ENCODE measurements around the gene RBM12.
"Not testable (repeated sequence)": the region's sequence is repeated elsewhere in the genome, so short reads cannot be mapped to it uniquely, and the experiment has no call there.

The RBM12 gene

DNA sequence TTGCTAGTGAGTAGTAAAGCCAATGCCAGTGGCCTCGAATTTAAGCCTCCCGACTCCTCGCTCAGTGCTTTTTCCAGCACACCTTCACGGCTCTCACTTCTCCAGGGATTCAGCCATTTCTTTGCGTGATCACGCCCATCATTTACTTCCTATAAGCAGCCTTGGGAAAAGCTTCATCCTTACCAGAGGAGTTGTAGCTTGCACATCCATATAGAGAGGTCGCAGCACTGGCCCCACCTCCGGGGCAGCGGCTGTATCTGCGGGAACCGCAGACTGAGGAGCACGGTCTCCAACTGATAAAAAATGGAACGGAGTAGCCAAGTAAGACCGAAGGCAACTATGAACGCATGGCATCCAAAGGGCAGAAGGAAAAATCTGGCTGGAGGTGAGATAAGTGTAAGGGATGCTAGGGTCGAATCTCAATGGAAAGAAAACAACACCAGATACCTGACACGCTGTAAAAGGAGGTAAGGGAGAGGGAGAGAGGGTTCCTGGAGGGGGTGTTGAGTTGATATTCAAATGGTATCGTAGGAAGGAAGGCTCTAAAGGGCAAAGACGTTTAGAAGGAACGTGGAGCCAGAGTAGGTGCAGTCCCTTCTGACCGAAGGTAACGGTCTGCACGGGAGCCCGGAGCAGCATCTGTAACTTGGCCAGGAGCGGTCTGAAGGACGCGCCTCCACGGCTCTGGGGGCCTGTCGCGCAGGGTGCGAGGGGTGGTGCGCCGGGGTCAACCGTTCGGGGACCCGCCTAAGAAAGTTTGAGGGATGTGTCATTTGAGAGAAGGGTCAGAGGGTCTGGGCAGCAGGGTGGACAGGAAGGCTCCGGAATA lies 33.8 kb upstream of the RBM12 start:
- no peak for DNase-seq

DNA sequence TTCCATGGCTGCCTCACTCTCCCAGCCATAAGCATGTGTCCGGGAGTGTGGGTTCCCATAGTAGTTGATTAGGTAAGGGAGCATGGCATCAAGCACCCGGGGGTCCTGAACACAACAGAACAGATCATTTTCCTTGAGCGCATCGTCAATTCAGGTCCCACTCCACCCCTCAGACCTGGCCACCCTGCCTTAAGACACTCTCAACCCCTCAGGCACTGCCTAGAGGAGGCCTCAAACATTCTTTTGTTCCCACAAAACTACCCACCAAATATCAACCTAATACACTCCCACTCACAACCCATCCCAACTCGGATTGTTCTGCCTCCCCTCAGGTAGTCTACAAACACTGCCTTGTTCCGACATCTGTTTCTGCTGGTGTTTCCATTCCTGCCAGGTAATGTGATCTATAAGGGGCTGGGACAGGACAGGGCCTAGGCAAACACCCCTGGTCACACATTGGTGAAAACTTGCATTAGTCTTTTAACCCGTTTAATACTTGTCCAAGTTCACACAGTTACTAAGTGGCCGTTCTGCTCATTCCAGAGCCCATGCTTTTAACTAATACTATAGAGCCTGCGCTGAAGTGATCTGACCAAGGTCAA lies 33.1 kb upstream of the RBM12 start:
- no peak for DNase-seq

DNA sequence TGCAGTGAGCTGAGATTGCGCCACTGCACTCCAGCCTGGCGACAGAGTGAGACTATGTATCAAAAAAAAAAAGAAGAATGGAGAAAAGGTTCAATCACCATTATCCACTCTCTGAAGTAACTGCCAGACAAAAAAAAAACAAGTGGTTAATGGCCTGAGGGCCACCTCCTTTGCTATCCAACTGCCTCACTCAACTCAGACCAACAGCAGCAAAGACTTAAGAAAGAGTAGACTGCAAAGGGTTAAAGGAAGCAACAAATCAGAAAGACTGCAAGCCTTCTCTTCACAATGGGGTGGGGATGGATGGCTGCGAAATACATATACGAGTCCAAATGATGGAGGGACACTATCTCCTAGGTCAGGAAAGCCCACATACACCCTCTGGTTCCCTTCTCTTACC lies 31.3 kb upstream of the RBM12 start:
- DNase-seq: no peak

DNA sequence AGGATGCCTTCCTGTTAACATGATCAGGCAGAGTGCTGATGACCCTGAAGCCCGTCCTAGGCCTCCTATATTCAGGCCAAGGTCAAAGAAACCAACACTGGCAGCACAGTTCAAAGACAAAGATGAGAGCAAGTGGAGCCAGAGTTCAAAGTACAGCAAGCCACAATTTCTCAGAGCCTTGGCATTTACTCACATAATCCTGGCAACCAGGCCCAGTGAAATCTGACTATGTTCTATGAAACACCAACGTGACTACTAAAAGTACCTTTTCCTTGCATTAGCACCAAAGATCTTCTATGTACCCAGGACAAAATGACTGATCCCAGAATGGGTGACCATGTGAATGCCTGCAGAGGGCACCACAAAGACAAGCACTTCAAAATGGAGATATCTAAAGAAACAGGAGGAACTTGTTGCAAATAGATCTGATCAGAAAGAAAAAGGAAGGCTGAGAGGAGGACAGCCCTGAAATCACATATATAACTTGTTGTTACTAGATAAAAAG lies 30.6 kb upstream of the RBM12 start:
- DNase-seq: no peak

DNA sequence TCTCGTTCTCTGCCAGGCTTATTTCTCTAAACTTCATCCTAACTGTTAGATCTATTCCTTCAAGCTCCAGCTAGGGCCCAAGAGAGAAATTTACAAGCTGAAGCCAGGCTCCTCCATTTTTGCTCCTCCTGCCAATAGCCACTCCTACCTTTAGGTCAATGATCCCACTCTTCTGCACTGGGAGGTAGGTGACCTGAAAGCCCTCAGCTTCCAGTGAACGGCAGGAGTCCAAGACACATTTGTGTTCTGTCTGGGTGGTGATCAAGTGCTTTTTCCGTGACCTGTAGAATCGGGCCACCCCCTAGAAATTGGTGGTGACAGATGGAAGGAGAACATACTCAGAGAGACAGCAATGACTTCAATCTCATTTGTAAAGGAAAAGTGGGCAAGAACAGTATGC lies 25.6 kb upstream of the RBM12 start:
- DNase-seq: no peak

DNA sequence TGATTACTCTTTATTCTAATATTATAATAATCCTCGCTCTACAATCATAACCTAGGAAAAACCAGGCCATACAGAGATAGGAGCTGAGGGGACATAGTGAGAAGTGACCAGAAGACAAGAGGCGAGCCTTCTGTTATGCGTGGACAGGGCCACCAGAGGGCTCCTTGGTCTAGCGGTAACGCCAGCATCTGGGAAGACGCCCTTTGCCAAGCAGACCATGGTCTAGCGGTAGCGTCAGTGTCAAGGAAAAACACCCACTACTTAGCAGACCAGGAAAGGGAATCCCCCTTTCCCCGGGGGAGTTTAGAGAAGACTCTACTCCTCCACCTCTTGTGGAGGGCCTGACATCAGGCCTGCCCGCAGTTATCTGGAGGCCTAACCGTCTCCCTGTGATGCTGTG lies 22.2 kb upstream of the RBM12 start:
- DNase-seq: not testable (repeated sequence)

DNA sequence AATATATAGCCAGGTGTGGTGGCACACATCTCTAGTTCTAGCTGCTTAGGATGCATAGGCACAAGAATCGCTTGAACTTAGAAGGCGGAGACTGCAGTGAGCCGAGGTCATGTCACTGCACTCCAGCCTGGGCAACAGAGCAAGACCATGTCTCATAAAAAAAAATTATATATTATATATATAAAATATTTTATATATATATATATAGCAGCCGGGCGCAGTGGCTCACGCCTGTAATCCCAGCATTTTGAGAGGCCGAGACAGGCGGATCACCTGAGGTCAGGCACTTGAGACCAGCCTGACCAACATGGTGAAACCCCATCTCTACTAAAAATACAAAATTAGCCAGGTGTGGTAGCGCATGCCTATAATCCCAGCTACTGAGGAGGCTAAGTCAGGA lies 20.7 kb upstream of the RBM12 start:
- not testable (repeated sequence) for DNase-seq

DNA sequence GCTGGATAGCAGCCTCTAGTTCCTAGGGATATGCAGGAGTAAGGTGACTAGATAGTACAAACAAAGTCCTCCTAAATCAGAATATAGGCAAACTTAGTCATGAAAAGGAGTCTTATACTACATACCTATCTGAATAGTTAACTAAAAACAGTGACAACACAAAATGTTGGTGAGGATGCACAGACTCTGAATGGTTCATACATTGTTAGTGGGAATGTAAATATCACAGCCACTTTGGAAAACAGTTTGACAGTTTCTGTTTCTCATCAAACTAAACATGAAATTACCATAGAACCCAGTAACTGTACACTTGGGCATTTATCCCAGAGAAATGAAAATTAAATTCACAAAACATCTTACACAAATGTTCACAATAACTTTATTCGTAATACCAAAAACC lies 17.3 kb upstream of the RBM12 start:
- DNase-seq: no peak

DNA sequence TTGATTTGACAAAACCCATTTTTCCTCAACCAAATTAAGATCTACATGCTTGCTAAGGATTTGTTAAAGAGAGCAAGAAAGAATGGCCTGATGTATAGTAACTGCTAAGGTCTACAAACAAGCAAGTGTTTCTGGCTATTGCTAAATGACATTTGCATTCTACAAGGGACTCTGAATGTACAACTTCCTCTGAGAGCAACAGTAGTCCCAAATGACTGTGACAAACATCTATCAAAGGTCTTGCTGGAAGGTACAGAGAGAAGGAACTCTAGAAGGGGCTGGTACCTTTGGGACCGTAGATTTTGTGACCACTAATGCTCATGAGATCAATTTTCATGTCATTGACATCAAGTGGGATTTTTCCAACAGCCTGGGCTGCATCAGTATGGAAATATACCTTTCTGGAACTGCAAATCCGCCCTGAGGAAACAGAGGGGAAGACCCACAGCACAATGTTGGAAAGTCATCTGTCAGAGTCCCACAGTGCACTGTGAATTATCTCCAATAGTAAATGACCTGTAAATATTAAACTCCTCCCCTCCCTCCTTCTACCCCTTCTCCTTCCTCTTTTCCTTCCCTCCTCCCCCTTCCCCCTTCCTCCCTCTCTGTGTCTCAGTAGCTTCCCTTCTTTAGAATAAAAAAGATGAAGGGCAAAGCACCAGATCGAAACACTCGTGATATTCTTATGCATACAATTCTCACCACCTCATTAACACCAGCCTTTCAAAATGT lies 15.9 kb upstream of the RBM12 start:
- no peak for DNase-seq

DNA sequence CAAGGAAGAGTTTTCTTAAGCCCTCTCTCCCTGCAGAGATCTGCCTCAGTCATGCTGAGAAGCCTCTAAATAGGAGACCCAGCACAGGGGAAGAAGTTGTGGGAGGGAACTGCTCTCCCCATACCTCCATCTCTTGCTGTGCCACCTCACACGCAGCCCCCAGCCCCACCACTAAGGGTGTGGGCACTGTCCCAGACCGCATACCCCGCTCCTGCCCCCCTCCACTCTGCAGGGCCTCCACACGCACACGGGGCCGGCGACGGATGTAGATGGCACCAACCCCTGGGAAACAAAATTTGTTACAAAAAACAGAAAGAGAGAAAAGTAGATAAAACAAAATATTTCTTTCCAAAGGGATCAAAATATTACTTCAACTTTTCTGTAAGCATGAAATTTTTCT lies 10.2 kb upstream of the RBM12 start:
- no peak for DNase-seq

DNA sequence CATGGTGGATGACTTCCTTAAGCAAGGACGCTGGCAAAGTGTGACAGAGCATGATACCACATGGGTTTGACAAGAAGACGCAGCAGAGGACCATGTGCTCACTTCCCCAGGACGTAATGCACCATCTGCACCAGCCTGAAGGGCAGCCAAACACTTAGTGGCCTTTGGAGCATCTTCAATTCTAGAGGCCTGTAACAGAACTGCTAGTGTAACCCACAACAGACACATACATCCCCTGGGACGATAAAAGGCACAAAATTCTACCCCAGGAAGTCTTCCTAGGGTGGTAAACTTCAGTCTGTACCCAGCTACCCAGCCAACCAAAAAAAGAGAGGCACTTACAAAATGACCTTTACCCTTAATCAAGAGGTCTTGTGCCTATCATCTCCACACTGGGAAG lies 9.2 kb upstream of the RBM12 start:
- no peak for DNase-seq

DNA sequence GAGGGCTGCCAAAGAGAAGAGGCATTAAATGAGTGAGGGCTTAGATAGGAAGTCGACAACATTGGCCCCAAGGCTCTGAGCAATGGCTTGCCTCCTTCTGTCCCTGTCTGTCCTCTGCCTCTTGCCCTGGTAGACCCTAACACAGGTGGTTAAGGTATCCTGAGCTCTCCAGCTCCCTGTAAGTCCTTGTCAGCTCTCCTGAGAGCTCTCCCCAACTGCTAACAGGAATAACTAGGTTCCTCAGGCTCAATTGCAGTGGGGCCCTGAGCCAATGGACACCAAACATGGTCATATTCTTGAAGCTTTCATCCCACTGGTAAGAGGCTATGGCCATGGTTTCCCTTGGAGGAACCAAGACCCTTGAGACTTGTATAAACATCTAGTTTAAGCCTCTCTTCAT lies 5.0 kb upstream of the RBM12 start:
- DNase-seq: no peak

DNA sequence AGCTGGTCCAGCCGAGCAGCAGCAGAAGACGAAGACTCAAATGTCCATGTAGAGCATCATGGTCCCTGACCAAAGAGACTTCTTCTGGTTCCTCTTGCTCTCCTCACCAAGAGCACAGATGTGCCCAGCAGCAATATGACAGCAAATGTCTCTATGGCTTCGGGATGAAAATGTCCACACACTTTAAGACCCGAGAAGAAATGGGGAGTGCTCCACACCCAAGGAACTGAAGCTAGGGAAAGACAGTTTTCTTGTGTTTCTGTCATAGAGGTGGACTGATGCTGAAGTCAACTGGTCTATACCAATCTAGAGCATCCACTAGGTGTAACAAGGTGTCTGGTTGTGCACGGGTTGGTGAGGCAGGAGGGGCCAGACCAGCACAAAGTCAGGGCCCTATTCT lies 4.5 kb upstream of the RBM12 start:
- no peak for DNase-seq

DNA sequence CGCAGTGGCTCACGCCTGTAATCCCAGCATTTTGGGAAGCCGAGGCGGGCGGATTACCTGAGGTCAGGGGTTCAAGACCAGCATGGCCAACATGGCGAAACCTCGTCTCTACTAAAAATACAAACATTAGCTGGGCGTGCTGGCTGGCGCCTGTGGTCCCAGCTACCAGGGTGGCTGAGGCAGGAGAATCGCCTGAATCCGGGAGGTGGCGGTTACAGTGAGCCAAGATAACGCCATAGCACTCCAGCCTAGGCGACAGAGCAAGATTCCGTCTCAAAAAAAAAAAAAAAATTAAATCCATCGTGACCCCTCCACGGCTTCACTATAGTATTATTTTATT lies 1.2 kb upstream of the RBM12 start:
- DNase-seq: no peak

DNA sequence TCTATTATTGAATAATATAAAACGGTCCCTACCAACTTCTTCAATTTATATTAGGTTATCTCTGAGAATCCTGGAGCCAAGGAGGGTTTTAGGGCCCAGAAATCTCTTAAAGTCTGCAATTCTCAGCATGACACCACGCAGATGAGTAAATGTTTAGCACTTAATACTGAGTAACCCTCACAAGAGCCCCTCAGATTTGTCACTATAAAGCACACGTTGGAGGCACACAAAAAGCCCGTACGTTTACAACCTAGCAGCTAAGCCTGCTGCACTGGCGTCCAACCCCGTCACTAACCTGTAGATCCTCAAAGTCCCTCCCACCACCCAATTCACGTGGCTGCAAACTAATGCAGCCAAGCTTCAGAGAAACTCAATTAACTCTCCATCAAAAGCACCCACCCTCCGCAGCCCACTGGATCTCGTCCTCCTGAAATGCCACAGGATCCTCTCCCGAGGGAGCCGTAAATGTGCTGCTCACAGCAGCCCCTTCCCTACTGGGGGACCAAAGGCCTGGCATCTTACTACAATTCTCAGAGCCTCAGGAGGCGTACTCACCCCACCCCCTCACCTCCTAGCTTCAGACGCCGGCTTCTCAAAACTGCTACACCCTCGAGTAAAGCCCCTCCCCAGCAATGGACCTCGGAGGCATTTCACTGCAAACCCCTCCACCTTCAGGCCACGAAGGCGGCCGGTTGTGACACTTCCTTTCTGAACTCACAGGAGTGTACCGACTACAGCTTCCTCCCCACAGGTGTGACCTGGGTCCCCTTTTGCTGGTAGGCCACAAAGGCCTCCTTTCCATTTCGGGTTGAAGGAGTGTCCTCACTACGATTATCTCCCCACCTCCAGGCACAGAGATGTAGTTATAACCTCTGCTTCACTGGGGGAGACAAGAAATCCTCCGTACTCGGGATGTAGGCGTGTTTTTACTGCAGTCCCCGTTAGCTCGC lies 909 bp downstream of the RBM12 start:
- peak; percentile 34 to 52 for DNase-seq

DNA sequence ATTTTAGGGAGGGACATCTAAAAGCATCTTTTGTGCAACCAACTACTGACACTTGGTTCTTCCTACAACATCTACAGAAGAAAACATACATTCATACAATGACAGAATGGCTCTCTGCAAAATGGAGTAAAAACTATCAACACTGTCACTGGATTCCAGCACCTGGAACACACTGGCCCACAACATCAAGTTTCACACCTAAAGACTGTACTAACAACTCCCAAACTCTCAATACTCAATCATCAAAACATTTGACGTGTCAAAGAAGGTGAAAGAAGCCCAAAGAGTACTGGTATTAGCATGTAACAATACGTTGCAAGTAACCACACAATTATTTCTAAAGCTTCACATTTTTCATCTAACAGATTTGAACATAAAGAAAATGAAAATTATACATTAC lies 2.1 kb downstream of the RBM12 start:
- no peak for DNase-seq

DNA sequence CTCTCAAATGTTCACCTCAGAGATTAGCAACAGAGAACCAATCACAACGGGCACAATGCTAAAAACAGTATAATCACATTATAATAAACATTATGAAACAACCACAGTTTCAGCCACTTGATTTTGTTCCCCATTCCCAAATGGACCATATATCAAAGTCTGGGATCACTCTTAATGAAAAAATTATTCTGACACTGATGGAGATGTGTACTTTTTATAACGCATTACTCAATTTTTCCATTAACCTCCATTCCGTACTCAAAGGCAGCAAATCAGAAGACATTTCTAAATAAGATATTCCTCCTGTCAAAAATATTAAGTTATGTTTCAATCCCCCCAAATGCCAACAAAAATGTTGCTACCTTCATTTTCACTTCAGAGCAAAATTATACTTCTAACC lies 2.8 kb downstream of the RBM12 start:
- DNase-seq: no peak

DNA sequence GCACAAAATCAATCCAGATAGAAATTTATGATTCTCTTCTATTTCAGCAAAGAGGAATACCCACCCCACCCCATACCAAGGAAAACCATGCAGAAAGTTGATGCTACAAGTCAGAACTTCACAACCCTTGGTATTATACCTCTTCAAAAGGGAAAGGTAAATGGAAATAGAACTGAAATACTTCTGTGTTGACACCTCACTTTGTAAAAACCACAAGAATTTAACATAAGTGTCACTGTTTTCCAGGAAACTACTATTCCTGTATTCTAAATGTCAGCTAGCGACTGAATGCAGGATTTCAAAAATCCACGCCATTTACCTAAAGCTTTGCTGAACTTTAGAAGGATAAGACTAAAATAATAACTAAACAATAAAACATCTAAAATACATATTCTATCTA lies 3.6 kb downstream of the RBM12 start:
- DNase-seq: no peak

DNA sequence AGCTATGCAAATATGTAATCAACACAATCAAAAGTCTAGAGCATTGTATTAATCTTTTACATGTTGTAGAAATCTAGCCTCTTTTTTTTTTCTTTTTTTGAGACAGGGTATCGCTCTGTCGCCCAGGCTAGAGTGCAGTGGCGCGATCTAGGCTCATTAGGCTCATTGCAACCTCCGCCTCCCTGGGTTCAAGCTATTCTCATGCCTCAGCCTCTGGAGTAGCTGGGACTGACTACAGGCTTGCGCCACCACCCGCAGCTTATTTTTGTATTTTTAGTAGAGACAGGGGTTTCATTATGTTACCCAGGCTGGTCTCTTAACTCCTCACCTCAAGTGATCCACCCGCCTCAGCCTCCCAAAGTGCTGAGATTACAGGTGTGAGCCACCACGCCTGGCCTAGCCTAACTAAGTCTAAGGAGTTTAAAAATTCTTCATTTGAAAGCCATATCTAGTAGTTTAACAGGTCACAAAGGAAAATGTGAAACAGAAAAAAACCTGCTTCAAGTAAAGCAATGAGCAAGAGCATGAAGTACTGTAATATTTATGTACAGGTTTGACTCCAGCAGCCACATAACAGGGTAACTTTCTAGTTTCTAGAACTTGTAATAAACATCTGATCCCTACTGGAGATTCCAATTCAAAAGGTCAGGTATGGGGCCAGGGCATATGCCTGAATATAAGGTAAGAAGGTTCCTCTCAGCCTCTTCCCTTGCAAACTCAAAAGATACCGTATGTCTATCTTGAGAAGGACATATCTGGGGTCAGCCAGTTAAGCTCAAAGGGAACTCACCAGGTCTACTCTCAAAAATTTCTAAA lies 4.4 kb downstream of the RBM12 start:
- no peak for DNase-seq

DNA sequence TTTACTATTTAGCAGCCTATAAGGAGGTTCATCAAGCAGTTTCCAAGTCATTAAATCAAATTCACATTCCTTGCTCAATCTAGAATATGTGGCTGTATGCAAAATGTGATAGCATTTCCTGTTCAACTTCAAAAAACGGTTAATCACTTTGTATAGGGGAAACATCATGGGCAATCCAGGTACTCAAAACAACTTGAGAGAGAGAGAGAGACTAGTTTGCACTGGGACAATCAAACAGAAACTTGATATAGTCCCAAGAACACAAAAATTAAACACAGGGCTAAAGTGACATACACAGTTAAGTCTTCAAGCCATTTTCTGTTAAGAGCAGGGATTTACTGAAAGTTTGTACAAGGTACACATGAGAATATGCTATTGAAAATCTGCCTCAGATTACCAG lies 7.4 kb downstream of the RBM12 start:
- DNase-seq: no peak

DNA sequence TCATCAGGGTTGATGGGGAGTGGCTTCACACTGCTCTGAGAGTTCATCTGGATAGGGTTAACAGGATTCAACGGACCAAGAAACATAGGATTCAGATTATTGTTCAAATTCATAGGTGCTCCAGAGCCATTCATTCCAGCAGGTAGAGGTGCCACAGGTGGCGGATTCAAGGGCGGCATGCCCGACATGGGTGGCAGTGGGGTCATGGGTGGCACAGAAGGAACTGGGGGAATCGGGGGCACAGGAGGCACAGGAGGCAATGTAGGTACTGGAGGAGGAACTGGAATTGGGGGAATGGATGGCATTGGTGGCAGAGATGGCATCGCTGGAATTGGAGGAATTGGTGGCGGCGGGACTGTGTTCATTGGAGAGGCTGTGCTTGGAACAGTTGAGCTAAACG lies 10.3 kb downstream of the RBM12 start:
- no peak for DNase-seq

DNA sequence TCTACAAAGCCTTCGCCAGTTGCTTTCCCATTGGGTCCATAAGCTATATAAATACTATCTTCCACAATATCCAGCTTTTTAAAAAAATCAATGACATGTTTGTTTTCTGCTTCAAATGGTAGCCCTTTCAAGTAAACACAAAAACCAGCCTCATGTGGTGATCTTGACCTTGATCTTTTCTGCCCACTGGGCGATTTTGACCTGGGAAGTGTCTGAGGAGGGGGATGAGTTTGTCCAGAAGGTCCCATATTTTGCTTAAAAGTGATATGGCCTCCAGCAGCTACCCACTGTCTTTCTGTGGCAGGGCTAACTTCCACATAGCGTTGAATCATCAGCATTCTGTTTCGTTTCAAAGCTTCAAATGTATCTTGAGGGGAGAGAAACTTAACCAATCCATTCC lies 10.8 kb downstream of the RBM12 start:
- no peak for DNase-seq

All from NCI-H1930 (cell line).